OCI-LY3 (cell line): ENCODE results near the gene MN1.

ENCODE experiments used
- H2AFZ ChIP-seq: fragments of 200-600, 300-600 bp; shearing (Covaris generic); 2 replicates; pipeline ENCODE4 v1.6.0; 2014; ENCODE audit warnings: antibody characterized with exemption, low read depth, low read length
- H3K27ac ChIP-seq: fragments of 200-600, 300-600 bp; sonication (generic); 2 replicates; pipeline ENCODE4 v1.5.1; 2014; ENCODE audit warnings: mild to moderate bottlenecking, low read length, moderate library complexity, mixed read lengths
- H3K27me3 ChIP-seq: fragments of 200-600, 300-600 bp; sonication (generic); 2 replicates; pipeline ENCODE4 v1.6.1; 2014; ENCODE audit warnings: low read depth, low read length, mixed read lengths
- H3K36me3 ChIP-seq: fragments of 200-600, 300-600 bp; sonication (generic); replicated peaks from 2 replicates; pipeline ENCODE3; 2014; ENCODE audit warnings: low read depth, low read length, mixed read lengths
- H3K4me1 ChIP-seq: fragments of 300-600, 200-600 bp; sonication (generic); 2 replicates; pipeline ENCODE4 v1.6.1; 2014; ENCODE audit warnings: low read length, mixed read lengths
- H3K4me2 ChIP-seq: fragments of 200-600, 300-600 bp; sonication (generic); 2 replicates; pipeline ENCODE4 v1.6.1; 2014; ENCODE audit warnings: low read length, mixed read lengths
- H3K4me3 ChIP-seq: fragments of 300-600, 200-600 bp; sonication (generic); 2 replicates; pipeline ENCODE4 v1.5.1; 2014; ENCODE audit warnings: antibody characterized with exemption, mild to moderate bottlenecking, low read length, moderate library complexity
- H3K79me2 ChIP-seq: fragments of 300-600, 200-600 bp; shearing (Covaris generic); 2 replicates; pipeline ENCODE4 v1.6.1; 2014; ENCODE audit warnings: mild to moderate bottlenecking, low read length, mixed read lengths
- H3K9ac ChIP-seq: fragments of 300-600, 200-600 bp; shearing (Covaris generic); 2 replicates; pipeline ENCODE4 v1.6.0; 2014; ENCODE audit warnings: mild to moderate bottlenecking, low read length, moderate library complexity
- H3K9me3 ChIP-seq: fragments of 200-600, 300-600 bp; shearing (Covaris generic); 2 replicates; pipeline ENCODE4 v1.6.1; 2014; ENCODE audit warnings: low read length, mixed read lengths; ENCODE audit not compliant: insufficient read depth
- H4K20me1 ChIP-seq: fragments of 200-600, 300-600 bp; sonication (generic); 2 replicates; pipeline ENCODE4 v1.6.1; 2016; ENCODE audit warnings: low read length, mixed read lengths; ENCODE audit not compliant: insufficient read depth
- CTCF ChIP-seq: fragments of 200-600, 300-600 bp; sonication (generic); IDR thresholded peaks from 2 replicates; pipeline ENCODE4 v1.5.1; 2014; ENCODE audit warnings: antibody characterized with exemption, low read length, low read depth
- EZH2phosphoT487 ChIP-seq: fragments of 200-600 bp; shearing (Covaris generic); IDR thresholded peaks from 2 replicates; pipeline ENCODE4 v1.6.1; 2018; ENCODE audit warnings: antibody characterized with exemption, mixed run types, low read depth

Gene MN1

DNA sequence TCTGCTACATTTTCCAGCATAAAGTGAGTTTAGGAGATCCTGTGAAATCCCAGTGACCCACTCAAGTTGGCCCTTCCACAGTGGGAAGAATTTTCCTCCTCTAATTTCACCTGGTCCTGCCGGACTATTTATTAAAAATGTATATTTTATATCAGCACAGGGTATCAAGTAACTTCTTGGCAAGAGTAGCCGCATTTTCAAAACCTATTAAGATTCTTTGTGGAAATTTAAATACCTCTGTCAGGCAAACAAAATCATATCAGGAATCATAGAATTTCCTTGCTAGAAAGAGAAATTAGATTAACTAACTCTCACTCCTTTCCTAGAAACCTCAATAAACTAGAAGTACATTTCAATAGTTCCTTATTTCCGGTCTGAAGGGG, 9.7 kb downstream of the MN1 start:
- Histone ChIP-seq H4K20me1 (no peaks in the 10 kb centered on the region), H3K27me3 (peaks cover 13% of the 10 kb centered on the region; the same call in 1 of the 2 replicates), H3K4me2 (no peak overlapping the region), H2AFZ (no peak overlapping the region), H3K4me3 (no peak overlapping the region), H3K27ac (no peak overlapping the region), H3K36me3 (no peaks in the 10 kb centered on the region), H3K79me2 (no peaks in the 10 kb centered on the region), H3K4me1 (no peaks in the 10 kb centered on the region), H3K9ac (no peak overlapping the region), H3K9me3 (no peaks in the 10 kb centered on the region)
- TF ChIP-seq CTCF = no peak
- no peak for TF ChIP-seq EZH2phosphoT487

- no peak overlapping the region for H3K4me2 ChIP-seq
- H3K4me1 ChIP-seq = no peaks in the 10 kb centered on the region
- H3K4me3 ChIP-seq = no peak overlapping the region
Observed at GRCh38 chr22:27791159-27791858, 10.2 kb downstream of the MN1 start.

GRCh38 chr22:27790376-27791158, 11.0 kb downstream of the MN1 start:
- H3K27ac ChIP-seq = no peak overlapping the region
- H3K4me2 ChIP-seq = no peak overlapping the region
- no peak overlapping the region for H2AFZ ChIP-seq
- H3K9ac ChIP-seq = no peak overlapping the region
- no peak overlapping the region for H3K4me3 ChIP-seq
- no peaks in the 10 kb centered on the region for H3K79me2 ChIP-seq
- H3K36me3 ChIP-seq = no peaks in the 10 kb centered on the region
- TF ChIP-seq CTCF (no peak), EZH2phosphoT487 (no peak)
- no peaks in the 10 kb centered on the region for H4K20me1 ChIP-seq
- H3K4me1 ChIP-seq = no peaks in the 10 kb centered on the region
- H3K27me3 ChIP-seq = peaks cover 13% of the 10 kb centered on the region; the same call in 1 of the 2 replicates
- no peaks in the 10 kb centered on the region for H3K9me3 ChIP-seq

More at GRCh38 chr22:27791159-27791858, 10.2 kb downstream of the MN1 start:
- Histone ChIP-seq H3K27ac (no peak overlapping the region), H3K9me3 (no peaks in the 10 kb centered on the region), H4K20me1 (no peaks in the 10 kb centered on the region), H3K27me3 (peaks cover 13% of the 10 kb centered on the region; the same call in 1 of the 2 replicates), H3K9ac (no peak overlapping the region), H3K36me3 (no peaks in the 10 kb centered on the region), H3K79me2 (no peaks in the 10 kb centered on the region), H2AFZ (no peak overlapping the region)
- no peak for TF ChIP-seq CTCF

DNA sequence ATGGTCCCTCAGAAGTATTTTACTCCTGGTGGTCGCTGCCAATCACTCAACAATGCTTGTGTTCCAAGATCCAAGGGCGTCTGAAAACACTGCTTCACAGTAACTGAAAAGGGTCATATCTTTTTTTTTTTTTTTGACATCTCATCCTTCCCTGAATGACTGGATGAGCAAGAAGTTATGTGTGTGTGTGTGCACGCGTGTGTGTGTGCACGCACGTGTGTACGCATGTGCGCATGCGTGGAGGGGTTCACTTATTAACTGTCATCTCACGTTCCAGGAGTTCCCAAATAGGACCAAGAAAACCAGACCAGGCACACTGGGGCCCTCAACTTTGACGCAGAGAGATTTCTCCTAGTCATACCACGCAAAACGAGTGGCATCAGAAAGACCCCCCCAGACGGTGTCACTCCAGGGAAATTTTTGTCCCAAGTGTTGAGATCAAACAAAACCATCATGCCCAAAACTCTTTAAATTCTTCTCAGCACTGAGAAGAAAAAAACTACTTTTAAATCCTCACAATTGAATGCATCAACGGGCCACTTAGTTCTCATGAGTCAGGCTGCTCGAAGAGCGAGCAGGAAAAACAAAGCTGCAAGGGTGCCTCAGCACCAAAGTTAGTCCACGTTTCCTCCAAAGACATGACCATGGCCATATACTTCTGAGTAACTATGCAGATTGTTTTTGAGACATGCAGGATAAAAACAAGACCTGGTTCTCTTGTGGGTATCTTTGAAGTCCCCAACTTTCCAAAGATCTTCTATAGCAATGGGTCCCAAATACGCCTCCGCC, 12.9 kb downstream of the MN1 start:
- no peak overlapping the region for H3K4me2 ChIP-seq
- peaks cover 13% of the 10 kb centered on the region; the same call in 1 of the 2 replicates for H3K27me3 ChIP-seq
- no peaks in the 10 kb centered on the region for H3K79me2 ChIP-seq
- no peak overlapping the region for H3K9ac ChIP-seq
- no peaks in the 10 kb centered on the region for H4K20me1 ChIP-seq
- TF ChIP-seq CTCF (no peak), EZH2phosphoT487 (no peak)
- no peaks in the 10 kb centered on the region for H3K9me3 ChIP-seq
- no peak overlapping the region for H3K27ac ChIP-seq
- H3K4me3 ChIP-seq = no peak overlapping the region
- H3K4me1 ChIP-seq = no peaks in the 10 kb centered on the region
- H2AFZ ChIP-seq = no peak overlapping the region
- no peaks in the 10 kb centered on the region for H3K36me3 ChIP-seq
